Measurements from ENCODE around the gene EFNA3. TPM values are rescaled to one million over a fixed set of nuclear protein-coding genes. Genes with fewer than 3 reads are reported as not detected.

Gene EFNA3
- total RNA-seq, 1 experiment from 2014 or later, result 12.5 TPM

- TF ChIP-seq, protein P1, sequence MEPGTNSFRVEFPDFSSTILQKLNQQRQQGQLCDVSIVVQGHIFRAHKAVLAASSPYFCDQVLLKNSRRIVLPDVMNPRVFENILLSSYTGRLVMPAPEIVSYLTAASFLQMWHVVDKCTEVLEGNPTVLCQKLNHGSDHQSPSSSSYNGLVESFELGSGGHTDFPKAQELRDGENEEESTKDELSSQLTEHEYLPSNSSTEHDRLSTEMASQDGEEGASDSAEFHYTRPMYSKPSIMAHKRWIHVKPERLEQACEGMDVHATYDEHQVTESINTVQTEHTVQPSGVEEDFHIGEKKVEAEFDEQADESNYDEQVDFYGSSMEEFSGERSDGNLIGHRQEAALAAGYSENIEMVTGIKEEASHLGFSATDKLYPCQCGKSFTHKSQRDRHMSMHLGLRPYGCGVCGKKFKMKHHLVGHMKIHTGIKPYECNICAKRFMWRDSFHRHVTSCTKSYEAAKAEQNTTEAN (CRISPR knock-in tag; IDR thresholded peaks at IDR 0.05), result no peak
- no peak for TF ChIP-seq ZNF396 (CRISPR knock-in tag; IDR thresholded peaks at IDR 0.05; ENCODE audit: borderline replicate concordance)
- no peak for TF ChIP-seq ZNF423 (CRISPR knock-in tag; IDR thresholded peaks at IDR 0.05)
- TF ChIP-seq, protein P2, sequence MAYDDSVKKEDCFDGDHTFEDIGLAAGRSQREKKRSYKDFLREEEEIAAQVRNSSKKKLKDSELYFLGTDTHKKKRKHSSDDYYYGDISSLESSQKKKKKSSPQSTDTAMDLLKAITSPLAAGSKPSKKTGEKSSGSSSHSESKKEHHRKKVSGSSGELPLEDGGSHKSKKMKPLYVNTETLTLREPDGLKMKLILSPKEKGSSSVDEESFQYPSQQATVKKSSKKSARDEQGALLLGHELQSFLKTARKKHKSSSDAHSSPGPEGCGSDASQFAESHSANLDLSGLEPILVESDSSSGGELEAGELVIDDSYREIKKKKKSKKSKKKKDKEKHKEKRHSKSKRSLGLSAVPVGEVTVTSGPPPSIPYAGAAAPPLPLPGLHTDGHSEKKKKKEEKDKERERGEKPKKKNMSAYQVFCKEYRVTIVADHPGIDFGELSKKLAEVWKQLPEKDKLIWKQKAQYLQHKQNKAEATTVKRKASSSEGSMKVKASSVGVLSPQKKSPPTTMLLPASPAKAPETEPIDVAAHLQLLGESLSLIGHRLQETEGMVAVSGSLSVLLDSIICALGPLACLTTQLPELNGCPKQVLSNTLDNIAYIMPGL (CRISPR knock-in tag; IDR thresholded peaks at IDR 0.05), result no peak
- TF ChIP-seq ATF2 (CRISPR knock-in tag; IDR thresholded peaks at IDR 0.05; ENCODE audit: borderline replicate concordance, low read depth), result no peak
- TF ChIP-seq, protein P3, sequence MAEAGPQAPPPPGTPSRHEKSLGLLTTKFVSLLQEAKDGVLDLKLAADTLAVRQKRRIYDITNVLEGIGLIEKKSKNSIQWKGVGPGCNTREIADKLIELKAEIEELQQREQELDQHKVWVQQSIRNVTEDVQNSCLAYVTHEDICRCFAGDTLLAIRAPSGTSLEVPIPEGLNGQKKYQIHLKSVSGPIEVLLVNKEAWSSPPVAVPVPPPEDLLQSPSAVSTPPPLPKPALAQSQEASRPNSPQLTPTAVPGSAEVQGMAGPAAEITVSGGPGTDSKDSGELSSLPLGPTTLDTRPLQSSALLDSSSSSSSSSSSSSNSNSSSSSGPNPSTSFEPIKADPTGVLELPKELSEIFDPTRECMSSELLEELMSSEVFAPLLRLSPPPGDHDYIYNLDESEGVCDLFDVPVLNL (CRISPR knock-in tag; IDR thresholded peaks at IDR 0.05; ENCODE audit: borderline replicate concordance, low read depth), result no peak
Observed at GRCh38 chr1:155035936-155036335, 42.7 kb upstream of the EFNA3 start (continued).

DNA sequence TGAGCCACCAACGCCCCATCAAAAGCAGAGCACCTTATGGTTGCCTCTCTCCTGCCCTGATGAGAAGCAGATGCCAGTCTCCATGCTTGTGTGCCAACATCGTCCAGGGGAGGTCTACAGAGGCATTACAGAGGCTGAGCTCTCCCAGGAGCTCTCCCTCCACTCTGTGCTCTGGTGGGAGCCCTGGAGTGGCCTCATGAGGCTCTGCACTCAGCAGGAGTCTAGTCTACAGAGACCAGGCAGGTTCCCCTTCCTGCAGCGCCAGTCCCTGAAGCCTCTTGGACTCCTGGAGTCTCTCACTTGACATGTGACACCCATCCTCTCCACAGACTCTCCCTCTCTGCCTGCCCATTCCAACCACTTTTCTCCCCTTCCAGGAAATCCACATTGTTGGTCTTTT lies 41.6 kb upstream of the EFNA3 start:
- POLR2A ChIA-PET, result no interaction called here
- no peaks in the 10 kb centered on the region for H3K36me3 Mint-ChIP-seq
- H3K4me1 Mint-ChIP-seq, result no peaks in the 10 kb centered on the region
- TF ChIP-seq JUN (CRISPR knock-in tag; IDR thresholded peaks at IDR 0.05), result no peak
- TF ChIP-seq ZNF121 (CRISPR knock-in tag; IDR thresholded peaks at IDR 0.05), result 0 out of 2 replicates have a peak, but pooled peaks have one; percentile 0
- CTCF ChIA-PET, result interaction anchor here (0.9 to 3.7 kb wide), 4 partner anchors 8 to 48 kb away, joined by 3 to 20 read pairs (median 4); partner anchors contain the start of gene ADAM15
- no peak overlapping the region for H3K4me3 Mint-ChIP-seq
- peaks cover 12% of the 10 kb centered on the region for H3K27me3 Mint-ChIP-seq (ENCODE audit: low read depth)
- H3K27ac Mint-ChIP-seq, result no peak overlapping the region
- H3K9me3 Mint-ChIP-seq, result no peaks in the 10 kb centered on the region
- ATAC-seq (no peak), DNase-seq (ENCODE audit: low spot score) (no peak)

GRCh38 chr1:155037851-155038441 lies 40.7 kb upstream of the EFNA3 start:
- ATAC-seq, result no peak
- Mint-ChIP-seq H3K36me3 (no peaks in the 10 kb centered on the region), H3K27me3 (ENCODE audit: low read depth) (peaks cover 12% of the 10 kb centered on the region), H3K4me1 (no peaks in the 10 kb centered on the region), H3K4me3 (no peak overlapping the region), H3K9me3 (no peaks in the 10 kb centered on the region), H3K27ac (no peak overlapping the region)
- ChIA-PET CTCF (interaction anchor here (0.9 to 5.5 kb wide), 3 partner anchors 13 to 47 kb away, joined by 3 to 27 read pairs (median 20); partner anchors contain the start of gene ADAM15), POLR2A (no interaction called here)
- TF ChIP-seq NFATC4 (CRISPR knock-in tag; IDR thresholded peaks at IDR 0.05) (no peak), ATF3 (CRISPR knock-in tag; conservative IDR thresholded peaks at IDR 0.05) (no peak), NR2C2 (CRISPR knock-in tag; IDR thresholded peaks at IDR 0.05) (no peak), ZNF671 (CRISPR knock-in tag; IDR thresholded peaks at IDR 0.05) (no peak), IRF1 (CRISPR knock-in tag; IDR thresholded peaks at IDR 0.05) (no peak), ELF4 (CRISPR knock-in tag; IDR thresholded peaks at IDR 0.05; ENCODE audit: low read depth) (no peak)
- TF ChIP-seq, protein P4, sequence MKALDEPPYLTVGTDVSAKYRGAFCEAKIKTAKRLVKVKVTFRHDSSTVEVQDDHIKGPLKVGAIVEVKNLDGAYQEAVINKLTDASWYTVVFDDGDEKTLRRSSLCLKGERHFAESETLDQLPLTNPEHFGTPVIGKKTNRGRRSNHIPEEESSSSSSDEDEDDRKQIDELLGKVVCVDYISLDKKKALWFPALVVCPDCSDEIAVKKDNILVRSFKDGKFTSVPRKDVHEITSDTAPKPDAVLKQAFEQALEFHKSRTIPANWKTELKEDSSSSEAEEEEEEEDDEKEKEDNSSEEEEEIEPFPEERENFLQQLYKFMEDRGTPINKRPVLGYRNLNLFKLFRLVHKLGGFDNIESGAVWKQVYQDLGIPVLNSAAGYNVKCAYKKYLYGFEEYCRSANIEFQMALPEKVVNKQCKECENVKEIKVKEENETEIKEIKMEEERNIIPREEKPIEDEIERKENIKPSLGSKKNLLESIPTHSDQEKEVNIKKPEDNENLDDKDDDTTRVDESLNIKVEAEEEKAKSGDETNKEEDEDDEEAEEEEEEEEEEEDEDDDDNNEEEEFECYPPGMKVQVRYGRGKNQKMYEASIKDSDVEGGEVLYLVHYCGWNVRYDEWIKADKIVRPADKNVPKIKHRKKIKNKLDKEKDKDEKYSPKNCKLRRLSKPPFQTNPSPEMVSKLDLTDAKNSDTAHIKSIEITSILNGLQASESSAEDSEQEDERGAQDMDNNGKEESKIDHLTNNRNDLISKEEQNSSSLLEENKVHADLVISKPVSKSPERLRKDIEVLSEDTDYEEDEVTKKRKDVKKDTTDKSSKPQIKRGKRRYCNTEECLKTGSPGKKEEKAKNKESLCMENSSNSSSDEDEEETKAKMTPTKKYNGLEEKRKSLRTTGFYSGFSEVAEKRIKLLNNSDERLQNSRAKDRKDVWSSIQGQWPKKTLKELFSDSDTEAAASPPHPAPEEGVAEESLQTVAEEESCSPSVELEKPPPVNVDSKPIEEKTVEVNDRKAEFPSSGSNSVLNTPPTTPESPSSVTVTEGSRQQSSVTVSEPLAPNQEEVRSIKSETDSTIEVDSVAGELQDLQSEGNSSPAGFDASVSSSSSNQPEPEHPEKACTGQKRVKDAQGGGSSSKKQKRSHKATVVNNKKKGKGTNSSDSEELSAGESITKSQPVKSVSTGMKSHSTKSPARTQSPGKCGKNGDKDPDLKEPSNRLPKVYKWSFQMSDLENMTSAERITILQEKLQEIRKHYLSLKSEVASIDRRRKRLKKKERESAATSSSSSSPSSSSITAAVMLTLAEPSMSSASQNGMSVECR (CRISPR knock-in tag; IDR thresholded peaks at IDR 0.05; ENCODE audit: borderline replicate concordance), result no peak
- DNase-seq (ENCODE audit: low spot score), result no peak
